ENCODE results near the gene SGCE. TPM values are rescaled to one million over a fixed set of nuclear protein-coding genes. Genes with fewer than 3 reads are reported as not detected.

The SGCE gene
- total RNA-seq, 1 donor from 2014 or later = 51.3 TPM

- no peak for DNase-seq (ENCODE audit: low spot score in 2 of 2, unreplicated experiment in 2 of 2)
- no peak for TF ChIP-seq CTCF (IDR thresholded peaks at IDR 0.05; ENCODE audit: unreplicated experiment)
- Mint-ChIP-seq H3K27me3 (ENCODE audit: low read depth) (no peaks in the 10 kb centered on the region), H3K9me3 (no peaks in the 10 kb centered on the region), H3K27ac (peak overlapping the region; percentile 71), H3K4me3 (no peak overlapping the region), H3K36me3 (peaks cover 24% of the 10 kb centered on the region), H3K4me1 (peaks cover 20% of the 10 kb centered on the region)
Observed at GRCh38 chr7:94590526-94591162, 65.3 kb downstream of the SGCE start.

- no peak for TF ChIP-seq CTCF (IDR thresholded peaks at IDR 0.05; ENCODE audit: unreplicated experiment)
- H3K9me3 Mint-ChIP-seq = no peaks in the 10 kb centered on the region
- H3K27ac Mint-ChIP-seq = no peak overlapping the region
- no peak overlapping the region for H3K4me3 Mint-ChIP-seq
- peaks cover 16% of the 10 kb centered on the region for H3K4me1 Mint-ChIP-seq
- H3K36me3 Mint-ChIP-seq = peaks cover 28% of the 10 kb centered on the region
- no peaks in the 10 kb centered on the region for H3K27me3 Mint-ChIP-seq (ENCODE audit: low read depth)
- DNase-seq (ENCODE audit: low spot score in 2 of 2, unreplicated experiment in 2 of 2) = no peak
Observed at GRCh38 chr7:94588075-94588474, 67.9 kb downstream of the SGCE start.

- peaks cover 23% of the 10 kb centered on the region for H3K9me3 Mint-ChIP-seq
- no peak for DNase-seq (ENCODE audit: low spot score in 2 of 2, unreplicated experiment in 2 of 2)
- no peaks in the 10 kb centered on the region for H3K27me3 Mint-ChIP-seq (ENCODE audit: low read depth)
- H3K36me3 Mint-ChIP-seq = peaks cover 28% of the 10 kb centered on the region
- H3K4me3 Mint-ChIP-seq = no peak overlapping the region
- H3K27ac Mint-ChIP-seq = no peak overlapping the region
- TF ChIP-seq CTCF (IDR thresholded peaks at IDR 0.05; ENCODE audit: unreplicated experiment) = no peak
- peaks cover 10% of the 10 kb centered on the region for H3K4me1 Mint-ChIP-seq
Observed at GRCh38 chr7:94584113-94584512, 71.8 kb downstream of the SGCE start.

GRCh38 chr7:94580601-94581000 lies 75.3 kb downstream of the SGCE start:
- Mint-ChIP-seq H3K4me1 (peaks cover 10% of the 10 kb centered on the region), H3K27ac (peak overlapping the region; percentile 43), H3K36me3 (peaks cover 40% of the 10 kb centered on the region), H3K9me3 (peaks cover 52% of the 10 kb centered on the region), H3K27me3 (ENCODE audit: low read depth) (no peaks in the 10 kb centered on the region), H3K4me3 (no peak overlapping the region)
- no peak for TF ChIP-seq CTCF (IDR thresholded peaks at IDR 0.05; ENCODE audit: unreplicated experiment)
- no peak for DNase-seq (ENCODE audit: low spot score in 2 of 2, unreplicated experiment in 2 of 2)

GRCh38 chr7:94579470-94579869 lies 76.5 kb downstream of the SGCE start:
- TF ChIP-seq CTCF (IDR thresholded peaks at IDR 0.05; ENCODE audit: unreplicated experiment) = no peak
- H3K27ac Mint-ChIP-seq = no peak overlapping the region
- H3K4me3 Mint-ChIP-seq = no peak overlapping the region
- peaks cover 10% of the 10 kb centered on the region for H3K4me1 Mint-ChIP-seq
- no peak for DNase-seq (ENCODE audit: low spot score in 2 of 2, unreplicated experiment in 2 of 2)
- no peaks in the 10 kb centered on the region for H3K27me3 Mint-ChIP-seq (ENCODE audit: low read depth)
- peaks cover 60% of the 10 kb centered on the region for H3K9me3 Mint-ChIP-seq
- peaks cover 49% of the 10 kb centered on the region for H3K36me3 Mint-ChIP-seq

- H3K4me3 Mint-ChIP-seq = no peak overlapping the region
- TF ChIP-seq CTCF (IDR thresholded peaks at IDR 0.05; ENCODE audit: unreplicated experiment) = no peak
Observed at GRCh38 chr7:94578614-94579013, 77.3 kb downstream of the SGCE start.

More at GRCh38 chr7:94578614-94579013, 77.3 kb downstream of the SGCE start:
- no peak for DNase-seq (ENCODE audit: low spot score in 2 of 2, unreplicated experiment in 2 of 2)
- H3K9me3 Mint-ChIP-seq = peaks cover 69% of the 10 kb centered on the region
- H3K27me3 Mint-ChIP-seq (ENCODE audit: low read depth) = no peaks in the 10 kb centered on the region
- H3K4me1 Mint-ChIP-seq = peaks cover 10% of the 10 kb centered on the region
- H3K27ac Mint-ChIP-seq = no peak overlapping the region
- H3K36me3 Mint-ChIP-seq = peaks cover 52% of the 10 kb centered on the region

Data from mesothelial cell of epicardium (in vitro differentiated cells).